Nephron (organoid): ENCODE measurements around the gene OLFM2.

ENCODE experiments used
- H3K27ac Mint-ChIP-seq, 3 experiments: 2 replicates each; pipeline ENCODE4 v1.8.0; 2020; ENCODE audit warnings: mixed read lengths in 3 of 3, mild to moderate bottlenecking in 2 of 3, moderate library complexity in 1 of 3
- H3K27me3 Mint-ChIP-seq: 2 replicates; pipeline ENCODE4 v1.8.0; 2021; ENCODE audit warnings: low read depth, mild to moderate bottlenecking, moderate library complexity, mixed read lengths
- H3K36me3 Mint-ChIP-seq: 2 replicates; pipeline ENCODE4 v1.8.0; 2020; ENCODE audit warnings: low read depth, mixed read lengths
- H3K4me1 Mint-ChIP-seq: 2 replicates; pipeline ENCODE4 v1.8.0; 2020; ENCODE audit warnings: mixed read lengths
- H3K4me3 Mint-ChIP-seq, 3 experiments: 2 replicates each; pipeline ENCODE4 v1.8.0; 2020; ENCODE audit warnings: mild to moderate bottlenecking in 3 of 3, mixed read lengths in 3 of 3, moderate library complexity in 2 of 3
- H3K9me3 Mint-ChIP-seq: 2 replicates; pipeline ENCODE4 v1.8.0; 2020; ENCODE audit warnings: mixed read lengths
- CTCF ChIP-seq, 3 experiments: fragments of 200-600 bp; sonication (generic); IDR thresholded peaks; one replicate each; pipeline ENCODE4 v1.5.0; 2021; ENCODE audit warnings: antibody characterized with exemption in 3 of 3; ENCODE audit not compliant: unreplicated experiment in 3 of 3

The OLFM2 gene

GRCh38 chr19:9941231-9941630 lies 4.9 kb upstream of the OLFM2 start:
- peaks cover 15% of the 10 kb centered on the region for H3K4me1 Mint-ChIP-seq
- H3K4me3 Mint-ChIP-seq, result no peak overlapping the region
- no peak overlapping the region for H3K27ac Mint-ChIP-seq
- TF ChIP-seq CTCF (IDR thresholded peaks at IDR 0.05; ENCODE audit: unreplicated experiment in 3 of 3), result no peak
- peaks cover 24% of the 10 kb centered on the region for H3K27me3 Mint-ChIP-seq
- H3K36me3 Mint-ChIP-seq, result no peaks in the 10 kb centered on the region
- H3K9me3 Mint-ChIP-seq, result peaks cover 13% of the 10 kb centered on the region

GRCh38 chr19:9940778-9941177 lies 4.5 kb upstream of the OLFM2 start:
- Mint-ChIP-seq H3K27ac (no peak overlapping the region), H3K36me3 (no peaks in the 10 kb centered on the region), H3K27me3 (peaks cover 25% of the 10 kb centered on the region), H3K9me3 (peaks cover 13% of the 10 kb centered on the region), H3K4me1 (peaks cover 16% of the 10 kb centered on the region), H3K4me3 (peak overlapping the region in 1 of 3 experiments; percentile 9)
- TF ChIP-seq CTCF (IDR thresholded peaks at IDR 0.05; ENCODE audit: unreplicated experiment in 3 of 3), result no peak

- Mint-ChIP-seq H3K27me3 (peaks cover 37% of the 10 kb centered on the region), H3K4me3 (peak overlapping the region; percentile 41 to 70 (median 62)), H3K36me3 (no peaks in the 10 kb centered on the region), H3K27ac (peak overlapping the region in 2 of 3 experiments; percentile 12 to 29), H3K9me3 (peaks cover 13% of the 10 kb centered on the region), H3K4me1 (peaks cover 20% of the 10 kb centered on the region)
- TF ChIP-seq CTCF (IDR thresholded peaks at IDR 0.05; ENCODE audit: unreplicated experiment in 3 of 3), result no peak
These were observed 3.1 kb upstream of the OLFM2 start for GRCh38 chr19:9939301-9939913.

GRCh38 chr19:9937001-9937411 lies 691 bp upstream of the OLFM2 start:
- H3K9me3 Mint-ChIP-seq, result peaks cover 13% of the 10 kb centered on the region
- no peaks in the 10 kb centered on the region for H3K36me3 Mint-ChIP-seq
- TF ChIP-seq CTCF (IDR thresholded peaks at IDR 0.05; ENCODE audit: unreplicated experiment in 3 of 3), result no peak
- H3K4me1 Mint-ChIP-seq, result peaks cover 27% of the 10 kb centered on the region
- H3K27ac Mint-ChIP-seq, result peak overlapping the region in 1 of 3 experiments; percentile 62
- H3K4me3 Mint-ChIP-seq, result peak overlapping the region; percentile 80 to 87 (median 85)
- peaks cover 33% of the 10 kb centered on the region for H3K27me3 Mint-ChIP-seq

- Mint-ChIP-seq H3K4me3 (peak overlapping the region; percentile 89 to 95 (median 94)), H3K4me1 (peaks cover 32% of the 10 kb centered on the region), H3K36me3 (peaks cover 3% of the 10 kb centered on the region), H3K27me3 (peaks cover 31% of the 10 kb centered on the region), H3K9me3 (peaks cover 5% of the 10 kb centered on the region), H3K27ac (peak overlapping the region; percentile 49 to 87 (median 86))
- no peak for TF ChIP-seq CTCF (IDR thresholded peaks at IDR 0.05; ENCODE audit: unreplicated experiment in 3 of 3)
These were observed 599 bp downstream of the OLFM2 start for GRCh38 chr19:9935506-9936325.
